IMR-90 (cell line): ENCODE data around the gene OR10A3. TPM values are rescaled to one million over a fixed set of nuclear protein-coding genes. Genes with fewer than 3 reads are reported as not detected.

Experiments
- ATAC-seq: fragments of 200-7000 bp; cut with Tn5 transposase; 2 replicates; pipeline ENCODE4 v1.9.1; 2020; ENCODE audit warnings: low read depth, mild to moderate bottlenecking, moderate library complexity
- BruUV-seq: library from RNA; stranded (reverse); fragments of 400-500 nt; replicated peaks from 2 replicates; lab custom pipeline; 2021; lab: Mats Ljungman, UMichigan
- CTCF ChIA-PET: fragments of 300-600 bp; formaldehyde crosslinking; extraction: SDS; loops from one replicate; lab custom pipeline; 2021; ENCODE audit warnings: antibody characterized with exemption; lab: Yijun Ruan, JAX
- POLR2A ChIA-PET: fragments of 300-600 bp; sonication (Branson Sonifier 250); formaldehyde crosslinking; loops from one replicate; lab custom pipeline; 2022; ENCODE audit warnings: antibody characterized with exemption; ENCODE audit not compliant: unreplicated experiment; lab: Charles Lee
- DNase-seq: peaks from one replicate; pipeline ENCODE4 v3.0.0; 2013
- H2AFZ ChIP-seq: replicated peaks from 2 replicates; pipeline ENCODE3; 2013; ENCODE audit warnings: low read length, mild to moderate bottlenecking; ENCODE audit not compliant: poor library complexity
- H2AK5ac ChIP-seq: 2 replicates; pipeline ENCODE4 v1.6.1; 2013; ENCODE audit warnings: low read depth, low read length, inconsistent platforms
- H2AK9ac ChIP-seq: replicated peaks from 2 replicates; pipeline ENCODE3; 2013; ENCODE audit warnings: mild to moderate bottlenecking, low read depth, low read length, moderate library complexity; ENCODE audit not compliant: poor library complexity
- H2BK120ac ChIP-seq: 2 replicates; pipeline ENCODE4 v1.6.1; 2013; ENCODE audit warnings: low read depth, low read length, inconsistent platforms
- H2BK15ac ChIP-seq: 3 replicates; pipeline ENCODE4 v1.6.1; 2013; ENCODE audit warnings: low read depth, low read length, inconsistent platforms
- H2BK20ac ChIP-seq: 2 replicates; pipeline ENCODE4 v1.6.1; 2013; ENCODE audit warnings: low read depth, mild to moderate bottlenecking, inconsistent platforms, low read length, moderate library complexity
- H2BK5ac ChIP-seq: 2 replicates; pipeline ENCODE4 v1.6.1; 2013; ENCODE audit warnings: mild to moderate bottlenecking, low read depth, low read length, inconsistent platforms; ENCODE audit not compliant: poor library complexity, severe bottlenecking
- H3K14ac ChIP-seq: replicated peaks from 2 replicates; pipeline ENCODE4 v1.6.1; 2013; ENCODE audit warnings: low read depth, low read length, inconsistent platforms
- H3K18ac ChIP-seq: 2 replicates; pipeline ENCODE4 v1.6.1; 2013; ENCODE audit warnings: low read depth, low read length, control low read depth
- H3K23ac ChIP-seq: 2 replicates; pipeline ENCODE4 v1.6.1; 2013; ENCODE audit warnings: low read depth, low read length, inconsistent platforms
- H3K27ac ChIP-seq: 2 replicates; pipeline ENCODE4 v1.5.1; 2013; ENCODE audit warnings: mild to moderate bottlenecking, control low read depth, low read length; ENCODE audit not compliant: insufficient read depth
- H3K27me3 ChIP-seq: 2 replicates; pipeline ENCODE4 v1.6.1; 2013; ENCODE audit warnings: low read length; ENCODE audit not compliant: control insufficient read depth, insufficient read depth
- H3K36me3 ChIP-seq: 2 replicates; pipeline ENCODE4 v1.6.1; 2013; ENCODE audit warnings: low read length, mixed read lengths; ENCODE audit not compliant: control insufficient read depth, insufficient read depth
- H3K4ac ChIP-seq: 2 replicates; pipeline ENCODE4 v1.6.1; 2013; ENCODE audit warnings: low read depth, low read length, inconsistent platforms
- H3K4me1 ChIP-seq: 2 replicates; pipeline ENCODE4 v1.6.1; 2013; ENCODE audit warnings: low read length, mixed read lengths; ENCODE audit not compliant: control insufficient read depth, insufficient read depth
- H3K4me2 ChIP-seq: 2 replicates; pipeline ENCODE4 v1.6.1; 2013; ENCODE audit warnings: low read depth, mild to moderate bottlenecking, control low read depth, low read length, moderate library complexity
- H3K4me3 ChIP-seq: 2 replicates; pipeline ENCODE4 v1.5.1; 2013; ENCODE audit warnings: low read depth, mild to moderate bottlenecking, control low read depth, low read length, moderate library complexity; ENCODE audit not compliant: insufficient read depth
- H3K56ac ChIP-seq: 2 replicates; pipeline ENCODE4 v1.6.1; 2013; ENCODE audit warnings: low read length, inconsistent platforms; ENCODE audit not compliant: insufficient read depth; ENCODE audit errors: extremely low read depth
- H3K79me1 ChIP-seq, 2 experiments: 2 replicates each; pipeline ENCODE4 v1.6.1; 2013; ENCODE audit warnings: low read length in 2 of 2, inconsistent platforms in 1 of 2, low read depth in 1 of 2
- H3K9ac ChIP-seq: 2 replicates; pipeline ENCODE4 v1.6.1; 2013; ENCODE audit warnings: low read depth, low read length, control low read depth
- H3K9me1 ChIP-seq: 2 replicates; pipeline ENCODE4 v1.6.1; 2013; ENCODE audit warnings: low read length, inconsistent platforms; ENCODE audit not compliant: insufficient read depth
- H3K9me3 ChIP-seq: 2 replicates; pipeline ENCODE4 v1.6.1; 2013; ENCODE audit warnings: low read length; ENCODE audit not compliant: control insufficient read depth, insufficient read depth
- H4K20me1 ChIP-seq: 2 replicates; pipeline ENCODE4 v1.6.1; 2013; ENCODE audit warnings: low read length, inconsistent platforms; ENCODE audit not compliant: insufficient read depth
- H4K5ac ChIP-seq: 2 replicates; pipeline ENCODE4 v1.6.1; 2013; ENCODE audit warnings: mild to moderate bottlenecking, low read depth, low read length, control low read depth
- H4K8ac ChIP-seq, 2 experiments: 2 replicates each; pipeline ENCODE4 v1.6.1; 2013; ENCODE audit warnings: low read depth in 2 of 2, low read length in 2 of 2, control low read depth in 1 of 2, inconsistent platforms in 1 of 2
- H4K91ac ChIP-seq: 2 replicates; pipeline ENCODE4 v1.6.1; 2013; ENCODE audit warnings: low read depth, low read length, inconsistent platforms; ENCODE audit not compliant: insufficient read depth
- CEBPB ChIP-seq: IDR thresholded peaks from 2 replicates; pipeline ENCODE4 v1.6.1; 2012; ENCODE audit warnings: low read depth, low read length, improper control_type of control experiment
- FOS ChIP-seq: fragments of 150-350 bp; IDR thresholded peaks from 2 replicates; pipeline ENCODE4 v1.6.1; 2016; ENCODE audit warnings: low read depth, low read length
- MAZ ChIP-seq: IDR thresholded peaks from 2 replicates; pipeline ENCODE4 v1.6.1; 2012; ENCODE audit warnings: low read depth, mild to moderate bottlenecking, low read length, improper control_type of control experiment, moderate library complexity, borderline replicate concordance
- POLR2A ChIP-seq: IDR thresholded peaks from 2 replicates; pipeline ENCODE4 v1.6.1; 2012; ENCODE audit warnings: mild to moderate bottlenecking, low read depth, low read length
- RAD21 ChIP-seq: IDR thresholded peaks from 2 replicates; pipeline ENCODE4 v1.6.1; 2012; ENCODE audit warnings: low read length, improper control_type of control experiment
- RCOR1 ChIP-seq: IDR thresholded peaks from 2 replicates; pipeline ENCODE4 v1.6.1; 2012; ENCODE audit warnings: mild to moderate bottlenecking, low read length, improper control_type of control experiment; ENCODE audit not compliant: insufficient replicate concordance
- WGBS, 2 experiments: methylation state at CpG; one replicate each; pipeline versions ENCODE4 v1.1.5 to v1.1.7; 2013; ENCODE audit warnings: missing lambda C conversion rate in 2 of 2; ENCODE audit not compliant: insufficient read length in 1 of 2; ENCODE audit errors: extremely low coverage in 2 of 2; 5-methylcytosine and 5-hydroxymethylcytosine counted together
- dilution Hi-C: fragments of 300-500 bp; cut with HindIII; formaldehyde crosslinking; loops from one replicate; pipeline ENCODE4 v1.14.3; 2018; ENCODE audit warnings: low sequenced_read_pairs; ENCODE audit not compliant: unreplicated experiment
- in situ Hi-C: fragments of 300-500 bp; cut with MboI; formaldehyde crosslinking; loops from 3 replicates; pipeline ENCODE4 v1.14.3; 2019; ENCODE audit warnings: low sequenced_read_pairs, inconsistent platforms, mixed read lengths
- intact Hi-C: fragments of 100-400 bp; cut with micrococcal nuclease; formaldehyde crosslinking; loops from 2 replicates; pipeline ENCODE4 v1.10.0; 2022
- polyA plus RNA-seq, 3 experiments: library from polyadenylated mRNA; depleted of rRNA; stranded (reverse); fragments of >200 nt; gene quantifications; 2 replicates each; pipeline ENCODE4 v1.2.3, GENCODE V29; 2012; ENCODE audit warnings: low replicate concordance in 1 of 3
- total RNA-seq: library from RNA; depleted of rRNA; stranded (reverse); fragments of >200 nt; gene quantifications from 2 replicates; pipeline ENCODE4 v1.2.3, GENCODE V29; 2012

OR10A3 gene
- total and polyA plus RNA-seq, 2 of the 4 experiments (the other 2 are of a cell fraction), result 0.03 TPM; not detected in 1

DNA sequence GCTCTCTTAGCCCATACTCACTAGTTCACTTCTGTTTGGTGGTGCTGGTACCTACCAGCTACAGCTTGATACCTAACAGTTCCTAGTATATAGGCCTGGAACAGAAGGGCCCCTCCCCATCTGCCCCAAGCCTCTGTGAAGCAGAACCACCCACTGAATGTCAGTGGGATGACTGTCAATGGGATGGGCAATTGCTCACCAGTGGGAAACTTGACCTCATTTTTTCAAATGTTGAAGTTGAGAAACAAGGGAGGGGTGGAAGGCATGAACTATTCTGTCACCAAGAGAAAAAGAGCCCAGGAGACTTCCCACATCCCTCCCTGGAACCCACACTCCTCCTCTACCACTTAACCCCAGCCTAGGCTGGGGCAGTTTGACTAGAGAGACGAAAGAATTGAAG is 23.9 kb upstream of the OR10A3 start, which contains the start of gene NLRP10:
NLRP10 (minus strand) TSS at position 62 of the 400 bp plus-strand sequence. CDS start 1,952 bp downstream, outside the sequence.
- ATAC-seq, result peak; percentile 85
- H3K27ac ChIP-seq, result peak within 1 kb of the TSS; percentile 90

More for the DNA sequence above, 23.9 kb upstream of the OR10A3 start, which contains the start of gene NLRP10:
- intact Hi-C loops (loop anchor here (5.0 kb wide), 1 partner anchor 73 kb away; no protein-coding TSS in a partner anchor), in situ Hi-C loops (no loop called here), dilution Hi-C loops (no loop called here)
- Histone ChIP-seq H2BK15ac (peak within 1 kb of the TSS; percentile 95), H3K9me1 (peaks cover 16% of the 10 kb centered on the region), H2AK5ac (peak within 1 kb of the TSS; percentile 96), H4K91ac (peak within 1 kb of the TSS; percentile 99), H3K14ac (peak within 1 kb of the TSS; percentile 96), H3K4me2 (peak within 1 kb of the TSS; percentile 33), H3K18ac (peak within 1 kb of the TSS; percentile 96), H4K5ac (peak within 1 kb of the TSS; percentile 98), H3K4me3 (no peak within 1 kb of the TSS), H2BK20ac (peak within 1 kb of the TSS; percentile 98), H3K9me3 (no peaks in the 10 kb centered on the region), H3K79me1 (peaks cover 0 to 19% of the 10 kb centered on the region in 2 experiments; a peak in 2 of 4 replicates), H2AK9ac (peak within 1 kb of the TSS; percentile 97), H2BK5ac (peak within 1 kb of the TSS; percentile 98), H3K9ac (peak within 1 kb of the TSS; percentile 69; the same call in 1 of the 2 replicates), H3K4ac (peak within 1 kb of the TSS; percentile 98), H3K56ac (peak within 1 kb of the TSS; percentile 98), H4K20me1 (no peaks in the 10 kb centered on the region), H3K36me3 (no peaks in the 10 kb centered on the region), H4K8ac (peak within 1 kb of the TSS; percentile 89 to 96), H2BK120ac (peak within 1 kb of the TSS; percentile 98), H3K4me1 (peaks cover 32% of the 10 kb centered on the region), H3K23ac (peak within 1 kb of the TSS; percentile 97), H2AFZ (peak within 1 kb of the TSS; percentile 36), H3K27me3 (no peaks in the 10 kb centered on the region)
- ChIA-PET CTCF (interaction anchor here (0.9 to 2.5 kb wide), 4 partner anchors 9 to 394 kb away, joined by 3 to 9 read pairs (median 3); partner anchors contain the start of gene EIF3F), POLR2A (interaction anchor here (0.8 to 1.1 kb wide), 2 partner anchors 12 to 20 kb away, joined by 4 to 5 read pairs; no protein-coding TSS in a partner anchor)
- WGBS, 2 experiments, result no CpG with 5 or more reads among the region's 1 CpG
- peak; percentile 60; the same call in 1 of the 2 replicates for TF ChIP-seq POLR2A
- no peak for TF ChIP-seq RAD21
- peak; percentile 53 for TF ChIP-seq FOS
- peak; percentile 78 for TF ChIP-seq RCOR1
- TF ChIP-seq MAZ, result peak; percentile 70
- TF ChIP-seq CEBPB, result peak; percentile 86
- peak; percentile 95 for DNase-seq
- no TSS peak for BruUV-seq
